Measurements from ENCODE around the gene SRGAP3.

GRCh38 chr3:9169326-9169725, 80.1 kb downstream of the SRGAP3 start:
- TF ChIP-seq, protein P1, sequence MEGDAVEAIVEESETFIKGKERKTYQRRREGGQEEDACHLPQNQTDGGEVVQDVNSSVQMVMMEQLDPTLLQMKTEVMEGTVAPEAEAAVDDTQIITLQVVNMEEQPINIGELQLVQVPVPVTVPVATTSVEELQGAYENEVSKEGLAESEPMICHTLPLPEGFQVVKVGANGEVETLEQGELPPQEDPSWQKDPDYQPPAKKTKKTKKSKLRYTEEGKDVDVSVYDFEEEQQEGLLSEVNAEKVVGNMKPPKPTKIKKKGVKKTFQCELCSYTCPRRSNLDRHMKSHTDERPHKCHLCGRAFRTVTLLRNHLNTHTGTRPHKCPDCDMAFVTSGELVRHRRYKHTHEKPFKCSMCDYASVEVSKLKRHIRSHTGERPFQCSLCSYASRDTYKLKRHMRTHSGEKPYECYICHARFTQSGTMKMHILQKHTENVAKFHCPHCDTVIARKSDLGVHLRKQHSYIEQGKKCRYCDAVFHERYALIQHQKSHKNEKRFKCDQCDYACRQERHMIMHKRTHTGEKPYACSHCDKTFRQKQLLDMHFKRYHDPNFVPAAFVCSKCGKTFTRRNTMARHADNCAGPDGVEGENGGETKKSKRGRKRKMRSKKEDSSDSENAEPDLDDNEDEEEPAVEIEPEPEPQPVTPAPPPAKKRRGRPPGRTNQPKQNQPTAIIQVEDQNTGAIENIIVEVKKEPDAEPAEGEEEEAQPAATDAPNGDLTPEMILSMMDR (IDR thresholded peaks at IDR 0.05), result no peak
- TF ChIP-seq EZH2 (IDR thresholded peaks at IDR 0.05; ENCODE audit: borderline replicate concordance, insufficient read depth, low read depth, low read length, poor library complexity, severe bottlenecking), result no peak

Data from B cell (primary cell).